A549 (cell line): ENCODE data around the gene PLEKHA7.

Experiments used
- MAX ChIP-seq: IDR thresholded peaks from 2 replicates; pipeline ENCODE4 v1.6.1; 2012
- TF ChIP-seq, protein P1 (sequence below): fragments of >200 bp; sonication (Bioruptor Twin); formaldehyde crosslinking; IDR thresholded peaks from 3 replicates; pipeline ENCODE4 v1.5.1; 2016

- TF ChIP-seq, protein P1, sequence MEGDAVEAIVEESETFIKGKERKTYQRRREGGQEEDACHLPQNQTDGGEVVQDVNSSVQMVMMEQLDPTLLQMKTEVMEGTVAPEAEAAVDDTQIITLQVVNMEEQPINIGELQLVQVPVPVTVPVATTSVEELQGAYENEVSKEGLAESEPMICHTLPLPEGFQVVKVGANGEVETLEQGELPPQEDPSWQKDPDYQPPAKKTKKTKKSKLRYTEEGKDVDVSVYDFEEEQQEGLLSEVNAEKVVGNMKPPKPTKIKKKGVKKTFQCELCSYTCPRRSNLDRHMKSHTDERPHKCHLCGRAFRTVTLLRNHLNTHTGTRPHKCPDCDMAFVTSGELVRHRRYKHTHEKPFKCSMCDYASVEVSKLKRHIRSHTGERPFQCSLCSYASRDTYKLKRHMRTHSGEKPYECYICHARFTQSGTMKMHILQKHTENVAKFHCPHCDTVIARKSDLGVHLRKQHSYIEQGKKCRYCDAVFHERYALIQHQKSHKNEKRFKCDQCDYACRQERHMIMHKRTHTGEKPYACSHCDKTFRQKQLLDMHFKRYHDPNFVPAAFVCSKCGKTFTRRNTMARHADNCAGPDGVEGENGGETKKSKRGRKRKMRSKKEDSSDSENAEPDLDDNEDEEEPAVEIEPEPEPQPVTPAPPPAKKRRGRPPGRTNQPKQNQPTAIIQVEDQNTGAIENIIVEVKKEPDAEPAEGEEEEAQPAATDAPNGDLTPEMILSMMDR: no peak
- no peak for TF ChIP-seq MAX
Observed at GRCh38 chr11:17015627-17016126, 1.5 kb upstream of the PLEKHA7 start.
